Transverse colon (tissue), 4 donors: ENCODE results near the gene NFIC. TPM values are rescaled to one million over a fixed set of nuclear protein-coding genes. Genes with fewer than 3 reads are reported as not detected.
"Not testable (repeated sequence)": the region's sequence is repeated elsewhere in the genome, so short reads cannot be mapped to it uniquely, and the experiment has no call there.

Source experiments
- DNase-seq: peaks from one replicate; pipeline ENCODE4 v3.0.0-alpha.2; 2019
- H3K27ac ChIP-seq, 4 donors: fragments of 200-600 bp; sonication (generic); 2 replicates each; pipeline ENCODE4 v1.5.1; 2016 to 2018; ENCODE audit warnings: inconsistent platforms in 4 of 4
- H3K27me3 ChIP-seq: fragments of 200-600 bp; sonication (generic); 2 replicates; pipeline ENCODE4 v1.5.1; 2017; ENCODE audit warnings: inconsistent platforms
- H3K36me3 ChIP-seq, 4 donors: fragments of 200-600 bp; sonication (generic); 2 replicates each; pipeline ENCODE4 v1.5.1; 2017 to 2019; ENCODE audit warnings: inconsistent platforms in 4 of 4
- H3K4me1 ChIP-seq, 4 donors: fragments of 200-600 bp; sonication (generic); 2 replicates each; pipeline ENCODE4 v1.5.1; 2017 to 2020; ENCODE audit warnings: inconsistent platforms in 4 of 4
- H3K4me3 ChIP-seq, 4 donors: fragments of 200-600 bp; sonication (generic); 1 replicate in 1 of 4; 2 replicates in 3 of 4; pipeline versions ENCODE4 v1.5.1 to v1.6.1; 2017 to 2019; ENCODE audit warnings: inconsistent platforms in 4 of 4
- H3K9me3 ChIP-seq, 2 donors: fragments of 200-600 bp; sonication (generic); 2 replicates each; pipeline ENCODE4 v1.5.1; 2017 to 2019; ENCODE audit warnings: inconsistent platforms in 2 of 2
- CTCF ChIP-seq, 5 experiments: fragments of 200-600 bp in 3 of 5; fragments of 450-650 bp in 2 of 5; sonication (generic) in 3 of 5; IDR thresholded peaks; 1 replicate in 2 of 5; 2 replicates in 3 of 5; pipeline ENCODE4 v1.5.1; 2016 to 2017; ENCODE audit warnings: antibody characterized with exemption in 5 of 5, inconsistent platforms in 3 of 5, mild to moderate bottlenecking in 2 of 5, moderate library complexity in 1 of 5
- EP300 ChIP-seq: sonication (generic); formaldehyde crosslinking; IDR thresholded peaks from one replicate; pipeline ENCODE4 v1.6.1; 2017; ENCODE audit warnings: antibody characterized with exemption, low read depth
- POLR2A ChIP-seq: fragments of 450-650 bp; IDR thresholded peaks from one replicate; pipeline ENCODE4 v1.6.1; 2016; ENCODE audit warnings: antibody characterized with exemption, mild to moderate bottlenecking, moderate library complexity
- POLR2AphosphoS5 ChIP-seq, 3 donors: sonication (generic); formaldehyde crosslinking; IDR thresholded peaks; one replicate each; pipeline ENCODE4 v1.6.1; 2016; ENCODE audit warnings: antibody characterized with exemption in 3 of 3
- WGBS, 2 donors: methylation state at CpG; one replicate each; pipeline ENCODE4 v1.1.5; 2018; ENCODE audit warnings: low coverage in 1 of 2; 5-methylcytosine and 5-hydroxymethylcytosine counted together
- in situ Hi-C, 4 donors: fragments of 200-750 bp; cut with MboI; loops; one replicate each; pipeline versions ENCODE4 v1.15.0 to v1.15.1; 2017; ENCODE audit warnings: low sequenced_read_pairs in 3 of 4, low pct_ligation_motif_present in 1 of 4, low pct_unique_long_range_greater_than_20kb in 1 of 4
- intact Hi-C: fragments of 100-400 bp; cut with DNase I; formaldehyde crosslinking; loops from one replicate; pipeline ENCODE4 v1.15.1; 2023; ENCODE audit warnings: low total_unique reads
- total RNA-seq, 4 donors: library from RNA; depleted of rRNA; stranded (reverse); fragments of >200 nt; gene quantifications; one replicate each; pipeline ENCODE4 v1.1.0, GENCODE V29; 2016

Gene NFIC
- total RNA-seq, 4 donors from 2014 or later = 39.9 to 145 (median 68.1) TPM

GRCh38 chr19:3398114-3398899, 31.9 kb downstream of the NFIC start:
- TF ChIP-seq CTCF (IDR thresholded peaks at IDR 0.05) = no peak
- TF ChIP-seq POLR2A = peak; percentile 23
- no peak for TF ChIP-seq EP300
- TF ChIP-seq POLR2AphosphoS5 (IDR thresholded peaks at IDR 0.05) = peak; percentile 64 to 79 (median 71)
- no peaks in the 10 kb centered on the region for H3K27me3 ChIP-seq
- H3K36me3 ChIP-seq = no peaks in the 10 kb centered on the region
- peak overlapping the region in 3 of 4 donors; percentile 16 to 27 (median 23) for H3K4me3 ChIP-seq
- in situ Hi-C loops = no loop called here
- H3K9me3 ChIP-seq = no peaks in the 10 kb centered on the region
- peak; percentile 67 for DNase-seq
- H3K4me1 ChIP-seq = peaks cover 21 to 42% (median 35%) of the 10 kb centered on the region in 4 donors
- 59% methylated on average over 25 of the region's 31 CpGs; no CpG with 5 or more reads in 1 of the 2 donors for WGBS, 2 donors
- intact Hi-C loops = no loop called here
- peak overlapping the region; percentile 78 to 100 (median 96) for H3K27ac ChIP-seq

- Histone ChIP-seq H3K4me1 (peaks cover 21 to 45% (median 38%) of the 10 kb centered on the region in 4 donors), H3K36me3 (no peaks in the 10 kb centered on the region), H3K27ac (peak overlapping the region; percentile 78 to 100 (median 96)), H3K9me3 (no peaks in the 10 kb centered on the region), H3K27me3 (no peaks in the 10 kb centered on the region), H3K4me3 (peak overlapping the region in 1 of 4 donors; percentile 27)
- no peak for TF ChIP-seq EP300
- TF ChIP-seq POLR2AphosphoS5 (IDR thresholded peaks at IDR 0.05) = no peak
- TF ChIP-seq POLR2A = no peak
- no peak for TF ChIP-seq CTCF (IDR thresholded peaks at IDR 0.05)
- no peak for DNase-seq
- in situ Hi-C loops (no loop called here), intact Hi-C loops (no loop called here)
- 48% methylated on average over 9 of the region's 10 CpGs; no CpG with 5 or more reads in 1 of the 2 donors for WGBS, 2 donors
These were observed 32.5 kb downstream of the NFIC start for GRCh38 chr19:3398900-3399278.

DNA sequence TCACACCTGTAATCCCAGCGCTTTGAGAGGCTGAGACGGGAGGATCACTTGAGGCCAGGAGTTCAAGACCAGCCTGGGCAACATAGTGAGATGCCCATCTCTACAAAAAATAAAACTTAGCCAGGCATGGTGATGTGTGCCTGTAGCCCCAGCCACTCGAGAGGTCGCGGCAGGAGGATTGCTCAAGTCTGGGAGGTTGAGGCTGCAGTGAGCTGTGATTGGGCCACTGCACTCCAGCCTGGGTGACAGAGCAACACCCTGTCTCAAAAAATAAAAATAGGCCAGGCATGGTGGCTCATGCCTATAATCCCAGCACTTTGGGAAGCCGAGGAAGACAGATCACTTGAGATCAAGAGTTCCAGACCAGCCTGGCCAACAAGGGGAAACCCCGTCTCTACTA, 32.9 kb downstream of the NFIC start:
- peaks cover 21 to 45% (median 39%) of the 10 kb centered on the region in 4 donors for H3K4me1 ChIP-seq
- in situ Hi-C loops, DNase-seq, intact Hi-C loops, H3K36me3 ChIP-seq, H3K9me3 ChIP-seq, H3K27me3 ChIP-seq, H3K4me3 ChIP-seq: not testable (repeated sequence)
- H3K27ac ChIP-seq = peak overlapping the region; percentile 78 to 100 (median 96)
- 33 to 72% methylated on average over 1 to 7 of the region's 7 CpGs for WGBS, 2 donors

GRCh38 chr19:3401004-3401768, 34.8 kb downstream of the NFIC start:
- peaks cover 21 to 59% (median 45%) of the 10 kb centered on the region in 4 donors for H3K4me1 ChIP-seq
- no peak for DNase-seq
- TF ChIP-seq CTCF (IDR thresholded peaks at IDR 0.05) (no peak), POLR2A (no peak), POLR2AphosphoS5 (IDR thresholded peaks at IDR 0.05) (no peak), EP300 (no peak)
- no peak overlapping the region for H3K4me3 ChIP-seq
- no peaks in the 10 kb centered on the region for H3K9me3 ChIP-seq
- intact Hi-C loops = no loop called here
- no peaks in the 10 kb centered on the region for H3K27me3 ChIP-seq
- in situ Hi-C loops = no loop called here
- WGBS, 2 donors = 78 to 100% methylated on average over 4 to 18 of the region's 18 CpGs
- peak overlapping the region; percentile 96 to 100 (median 98) for H3K27ac ChIP-seq
- H3K36me3 ChIP-seq = no peaks in the 10 kb centered on the region
